IMR-90 (cell line): ENCODE results near the gene ZDHHC3. TPM values are rescaled to one million over a fixed set of nuclear protein-coding genes. Genes with fewer than 3 reads are reported as not detected.

ENCODE experiments used
- ATAC-seq: fragments of 200-7000 bp; cut with Tn5 transposase; 2 replicates; pipeline ENCODE4 v1.9.1; 2020; ENCODE audit warnings: low read depth, mild to moderate bottlenecking, moderate library complexity
- BruUV-seq: library from RNA; stranded (reverse); fragments of 400-500 nt; replicated peaks from 2 replicates; lab custom pipeline; 2021; lab: Mats Ljungman, UMichigan
- CTCF ChIA-PET: fragments of 300-600 bp; formaldehyde crosslinking; extraction: SDS; loops from one replicate; lab custom pipeline; 2021; ENCODE audit warnings: antibody characterized with exemption; lab: Yijun Ruan, JAX
- POLR2A ChIA-PET: fragments of 300-600 bp; sonication (Branson Sonifier 250); formaldehyde crosslinking; loops from one replicate; lab custom pipeline; 2022; ENCODE audit warnings: antibody characterized with exemption; ENCODE audit not compliant: unreplicated experiment; lab: Charles Lee
- DNase-seq: peaks from one replicate; pipeline ENCODE4 v3.0.0; 2013
- H2AFZ ChIP-seq: replicated peaks from 2 replicates; pipeline ENCODE3; 2013; ENCODE audit warnings: low read length, mild to moderate bottlenecking; ENCODE audit not compliant: poor library complexity
- H2AK5ac ChIP-seq: 2 replicates; pipeline ENCODE4 v1.6.1; 2013; ENCODE audit warnings: low read depth, low read length, inconsistent platforms
- H2AK9ac ChIP-seq: replicated peaks from 2 replicates; pipeline ENCODE3; 2013; ENCODE audit warnings: mild to moderate bottlenecking, low read depth, low read length, moderate library complexity; ENCODE audit not compliant: poor library complexity
- H2BK120ac ChIP-seq: 2 replicates; pipeline ENCODE4 v1.6.1; 2013; ENCODE audit warnings: low read depth, low read length, inconsistent platforms
- H2BK15ac ChIP-seq: 3 replicates; pipeline ENCODE4 v1.6.1; 2013; ENCODE audit warnings: low read depth, low read length, inconsistent platforms
- H2BK20ac ChIP-seq: 2 replicates; pipeline ENCODE4 v1.6.1; 2013; ENCODE audit warnings: low read depth, mild to moderate bottlenecking, inconsistent platforms, low read length, moderate library complexity
- H2BK5ac ChIP-seq: 2 replicates; pipeline ENCODE4 v1.6.1; 2013; ENCODE audit warnings: mild to moderate bottlenecking, low read depth, low read length, inconsistent platforms; ENCODE audit not compliant: poor library complexity, severe bottlenecking
- H3K14ac ChIP-seq: replicated peaks from 2 replicates; pipeline ENCODE4 v1.6.1; 2013; ENCODE audit warnings: low read depth, low read length, inconsistent platforms
- H3K18ac ChIP-seq: 2 replicates; pipeline ENCODE4 v1.6.1; 2013; ENCODE audit warnings: low read depth, low read length, control low read depth
- H3K23ac ChIP-seq: 2 replicates; pipeline ENCODE4 v1.6.1; 2013; ENCODE audit warnings: low read depth, low read length, inconsistent platforms
- H3K27ac ChIP-seq: 2 replicates; pipeline ENCODE4 v1.5.1; 2013; ENCODE audit warnings: mild to moderate bottlenecking, control low read depth, low read length; ENCODE audit not compliant: insufficient read depth
- H3K27me3 ChIP-seq: 2 replicates; pipeline ENCODE4 v1.6.1; 2013; ENCODE audit warnings: low read length; ENCODE audit not compliant: control insufficient read depth, insufficient read depth
- H3K36me3 ChIP-seq: 2 replicates; pipeline ENCODE4 v1.6.1; 2013; ENCODE audit warnings: low read length, mixed read lengths; ENCODE audit not compliant: control insufficient read depth, insufficient read depth
- H3K4ac ChIP-seq: 2 replicates; pipeline ENCODE4 v1.6.1; 2013; ENCODE audit warnings: low read depth, low read length, inconsistent platforms
- H3K4me1 ChIP-seq: 2 replicates; pipeline ENCODE4 v1.6.1; 2013; ENCODE audit warnings: low read length, mixed read lengths; ENCODE audit not compliant: control insufficient read depth, insufficient read depth
- H3K4me2 ChIP-seq: 2 replicates; pipeline ENCODE4 v1.6.1; 2013; ENCODE audit warnings: low read depth, mild to moderate bottlenecking, control low read depth, low read length, moderate library complexity
- H3K4me3 ChIP-seq: 2 replicates; pipeline ENCODE4 v1.5.1; 2013; ENCODE audit warnings: low read depth, mild to moderate bottlenecking, control low read depth, low read length, moderate library complexity; ENCODE audit not compliant: insufficient read depth
- H3K56ac ChIP-seq: 2 replicates; pipeline ENCODE4 v1.6.1; 2013; ENCODE audit warnings: low read length, inconsistent platforms; ENCODE audit not compliant: insufficient read depth; ENCODE audit errors: extremely low read depth
- H3K79me1 ChIP-seq, 2 experiments: 2 replicates each; pipeline ENCODE4 v1.6.1; 2013; ENCODE audit warnings: low read length in 2 of 2, inconsistent platforms in 1 of 2, low read depth in 1 of 2
- H3K9ac ChIP-seq: 2 replicates; pipeline ENCODE4 v1.6.1; 2013; ENCODE audit warnings: low read depth, low read length, control low read depth
- H3K9me1 ChIP-seq: 2 replicates; pipeline ENCODE4 v1.6.1; 2013; ENCODE audit warnings: low read length, inconsistent platforms; ENCODE audit not compliant: insufficient read depth
- H3K9me3 ChIP-seq: 2 replicates; pipeline ENCODE4 v1.6.1; 2013; ENCODE audit warnings: low read length; ENCODE audit not compliant: control insufficient read depth, insufficient read depth
- H4K20me1 ChIP-seq: 2 replicates; pipeline ENCODE4 v1.6.1; 2013; ENCODE audit warnings: low read length, inconsistent platforms; ENCODE audit not compliant: insufficient read depth
- H4K5ac ChIP-seq: 2 replicates; pipeline ENCODE4 v1.6.1; 2013; ENCODE audit warnings: mild to moderate bottlenecking, low read depth, low read length, control low read depth
- H4K8ac ChIP-seq, 2 experiments: 2 replicates each; pipeline ENCODE4 v1.6.1; 2013; ENCODE audit warnings: low read depth in 2 of 2, low read length in 2 of 2, control low read depth in 1 of 2, inconsistent platforms in 1 of 2
- H4K91ac ChIP-seq: 2 replicates; pipeline ENCODE4 v1.6.1; 2013; ENCODE audit warnings: low read depth, low read length, inconsistent platforms; ENCODE audit not compliant: insufficient read depth
- ELK1 ChIP-seq: fragments of 150-350 bp; IDR thresholded peaks from 2 replicates; pipeline ENCODE4 v1.6.1; 2016; ENCODE audit warnings: low read depth, mild to moderate bottlenecking, low read length, moderate library complexity, borderline replicate concordance
- FOS ChIP-seq: fragments of 150-350 bp; IDR thresholded peaks from 2 replicates; pipeline ENCODE4 v1.6.1; 2016; ENCODE audit warnings: low read depth, low read length
- MAZ ChIP-seq: IDR thresholded peaks from 2 replicates; pipeline ENCODE4 v1.6.1; 2012; ENCODE audit warnings: low read depth, mild to moderate bottlenecking, low read length, improper control_type of control experiment, moderate library complexity, borderline replicate concordance
- NFE2L2 ChIP-seq: fragments of 150-350 bp; IDR thresholded peaks from 2 replicates; pipeline ENCODE4 v1.6.1; 2016; ENCODE audit warnings: low read depth, mild to moderate bottlenecking, low read length
- RAD21 ChIP-seq: IDR thresholded peaks from 2 replicates; pipeline ENCODE4 v1.6.1; 2012; ENCODE audit warnings: low read length, improper control_type of control experiment
- WGBS, 2 experiments: methylation state at CpG; one replicate each; pipeline versions ENCODE4 v1.1.5 to v1.1.7; 2013; ENCODE audit warnings: missing lambda C conversion rate in 2 of 2; ENCODE audit not compliant: insufficient read length in 1 of 2; ENCODE audit errors: extremely low coverage in 2 of 2; 5-methylcytosine and 5-hydroxymethylcytosine counted together
- dilution Hi-C: fragments of 300-500 bp; cut with HindIII; formaldehyde crosslinking; loops from one replicate; pipeline ENCODE4 v1.14.3; 2018; ENCODE audit warnings: low sequenced_read_pairs; ENCODE audit not compliant: unreplicated experiment
- in situ Hi-C: fragments of 300-500 bp; cut with MboI; formaldehyde crosslinking; loops from 3 replicates; pipeline ENCODE4 v1.14.3; 2019; ENCODE audit warnings: low sequenced_read_pairs, inconsistent platforms, mixed read lengths
- intact Hi-C: fragments of 100-400 bp; cut with micrococcal nuclease; formaldehyde crosslinking; loops from 2 replicates; pipeline ENCODE4 v1.10.0; 2022
- polyA plus RNA-seq, 3 experiments: library from polyadenylated mRNA; depleted of rRNA; stranded (reverse); fragments of >200 nt; gene quantifications; 2 replicates each; pipeline ENCODE4 v1.2.3, GENCODE V29; 2012; ENCODE audit warnings: low replicate concordance in 1 of 3
- total RNA-seq: library from RNA; depleted of rRNA; stranded (reverse); fragments of >200 nt; gene quantifications from 2 replicates; pipeline ENCODE4 v1.2.3, GENCODE V29; 2012

Gene ZDHHC3
- total and polyA plus RNA-seq, 2 of the 4 experiments (the other 2 are of a cell fraction) = 57.7 to 59.6 TPM

- dilution Hi-C loops = no loop called here
- Histone ChIP-seq H3K14ac (no peak overlapping the region), H3K4me1 (peaks cover 2% of the 10 kb centered on the region; the same call in 1 of the 2 replicates), H4K8ac (no peak overlapping the region), H3K27ac (no peak overlapping the region), H3K23ac (no peak overlapping the region), H3K4me2 (no peak overlapping the region), H3K4me3 (no peak overlapping the region), H3K9ac (no peak overlapping the region), H3K56ac (no peak overlapping the region), H2BK120ac (no peak overlapping the region), H4K20me1 (no peaks in the 10 kb centered on the region), H3K4ac (no peak overlapping the region), H2BK5ac (no peak overlapping the region), H4K5ac (no peak overlapping the region), H2BK15ac (no peak overlapping the region), H3K36me3 (peaks cover 44% of the 10 kb centered on the region), H3K9me1 (no peaks in the 10 kb centered on the region; the same call in 1 of the 2 replicates), H3K79me1 (no peaks in the 10 kb centered on the region), H3K18ac (no peak overlapping the region), H2AFZ (no peak overlapping the region), H2BK20ac (no peak overlapping the region), H4K91ac (no peak overlapping the region), H3K27me3 (no peaks in the 10 kb centered on the region), H3K9me3 (no peaks in the 10 kb centered on the region), H2AK5ac (no peak overlapping the region), H2AK9ac (no peak overlapping the region)
- TSS peak; percentile 56 for BruUV-seq
- intact Hi-C loops = no loop called here
- no peak for DNase-seq
- ChIA-PET POLR2A (no interaction called here), CTCF (no interaction called here)
- in situ Hi-C loops = no loop called here
- 97% methylated on average over 5 of the region's 10 CpGs; no CpG with 5 or more reads in 1 of the 2 experiments for WGBS, 2 experiments
- TF ChIP-seq ELK1 (no peak), NFE2L2 (no peak), FOS (no peak), RAD21 (no peak), MAZ (no peak)
- no peak for ATAC-seq
These were observed 49.8 kb downstream of the ZDHHC3 start for GRCh38 chr3:44926172-44926571.
